ENCODE measurements around the gene RPS19BP1.

- no peak for TF ChIP-seq CTCF (IDR thresholded peaks at IDR 0.05)
- TF ChIP-seq POLR2A (IDR thresholded peaks at IDR 0.05) = no peak
Observed at GRCh38 chr22:39558254-39558727, 25.7 kb upstream of the RPS19BP1 start.
